Breast epithelium (tissue), 3 donors: ENCODE data around the gene STPG3.

Source experiments
- CTCF ChIP-seq, 3 donors: fragments of 450-650 bp; IDR thresholded peaks; one replicate each; pipeline ENCODE4 v1.5.1; 2016 to 2017; ENCODE audit warnings: antibody characterized with exemption in 3 of 3, mild to moderate bottlenecking in 3 of 3, moderate library complexity in 3 of 3
- POLR2A ChIP-seq: fragments of 450-650 bp; IDR thresholded peaks from one replicate; pipeline ENCODE4 v1.6.1; 2016; ENCODE audit warnings: antibody characterized with exemption, mild to moderate bottlenecking, moderate library complexity
- POLR2AphosphoS5 ChIP-seq, 3 donors: sonication (generic); formaldehyde crosslinking; IDR thresholded peaks; one replicate each; pipeline ENCODE4 v1.6.1; 2017; ENCODE audit warnings: antibody characterized with exemption in 3 of 3

GRCh38 chr9:137237759-137238726, 13.0 kb upstream of the STPG3 start:
- TF ChIP-seq CTCF (IDR thresholded peaks at IDR 0.05), result no peak
- TF ChIP-seq POLR2A, result no peak
- TF ChIP-seq POLR2AphosphoS5 (IDR thresholded peaks at IDR 0.05), result no peak
